Inferior parietal cortex (tissue), 1 donor: ENCODE data around the gene MPC1L.
"Not testable (repeated sequence)": the region's sequence is repeated elsewhere in the genome, so short reads cannot be mapped to it uniquely, and the experiment has no call there.

Experiments used
- DNase-seq: peaks from one replicate; pipeline ENCODE4 v3.0.0-alpha.2; 2016; ENCODE audit errors: extremely low spot score

MPC1L gene

DNA sequence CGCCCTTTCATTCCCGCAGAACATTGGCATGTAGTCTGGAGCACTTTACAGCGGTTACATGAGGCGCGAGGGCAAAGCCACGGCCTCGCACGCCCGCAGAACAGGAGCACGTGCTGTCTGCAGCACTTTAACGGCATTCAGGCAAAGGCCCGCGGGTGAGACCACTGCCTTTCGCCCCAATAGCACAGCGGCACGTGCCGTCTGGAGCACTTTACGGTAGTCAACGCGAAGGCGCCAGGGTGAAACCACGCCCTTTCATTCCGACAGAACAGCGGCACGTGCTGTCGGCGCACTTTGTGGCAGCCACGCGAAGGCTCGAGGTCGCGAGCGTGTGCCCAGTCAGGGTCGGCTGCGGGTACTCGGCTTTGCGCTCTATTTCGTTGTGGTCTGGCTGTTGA, at the start of gene MPC1L:
Gene MPC1L (plus strand): TSS at position 290 of the 398 bp plus-strand sequence. CDS start 138 bp downstream, outside the sequence.
- DNase-seq, result no peak

DNA sequence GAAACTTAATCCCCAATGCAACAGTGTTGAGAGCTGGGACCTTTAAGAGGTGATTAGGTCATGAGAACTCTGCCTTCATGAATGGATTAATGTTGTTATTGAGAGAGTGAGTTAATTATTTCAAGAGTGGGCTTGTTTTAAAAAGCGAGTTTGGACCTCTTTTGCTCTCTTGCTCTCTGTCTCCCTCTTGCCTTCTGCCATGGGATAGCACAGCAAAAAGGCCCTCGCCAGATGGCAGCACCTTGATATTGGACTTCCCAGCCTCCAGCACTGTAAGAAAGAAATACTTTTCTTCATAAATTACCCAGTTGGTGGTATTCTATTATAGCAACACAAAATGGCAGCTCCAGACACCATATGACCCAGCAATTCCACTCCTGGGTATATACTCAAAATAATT, 49.5 kb upstream of the MPC1L start:
- no peak for DNase-seq

DNA sequence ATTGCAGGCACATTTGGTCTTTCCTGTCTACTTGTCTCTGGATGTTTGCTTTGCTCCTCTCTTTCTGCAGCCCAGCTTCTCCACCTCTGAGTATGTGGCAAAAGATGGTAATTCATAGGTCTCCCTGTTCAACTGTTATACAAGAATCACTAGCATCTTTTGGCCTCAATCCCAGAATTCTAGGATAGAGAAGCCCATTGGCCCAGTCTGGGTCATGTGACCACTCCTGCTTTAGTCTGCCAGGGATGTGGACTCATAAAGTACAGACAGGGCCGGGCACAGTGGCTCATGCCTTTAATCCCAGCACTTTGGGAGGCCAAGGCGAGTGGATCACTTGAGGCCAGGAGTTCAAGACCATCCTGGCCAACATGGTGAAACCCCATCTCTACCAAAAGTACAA, 47.8 kb upstream of the MPC1L start:
- DNase-seq, result peak; percentile 72

DNA sequence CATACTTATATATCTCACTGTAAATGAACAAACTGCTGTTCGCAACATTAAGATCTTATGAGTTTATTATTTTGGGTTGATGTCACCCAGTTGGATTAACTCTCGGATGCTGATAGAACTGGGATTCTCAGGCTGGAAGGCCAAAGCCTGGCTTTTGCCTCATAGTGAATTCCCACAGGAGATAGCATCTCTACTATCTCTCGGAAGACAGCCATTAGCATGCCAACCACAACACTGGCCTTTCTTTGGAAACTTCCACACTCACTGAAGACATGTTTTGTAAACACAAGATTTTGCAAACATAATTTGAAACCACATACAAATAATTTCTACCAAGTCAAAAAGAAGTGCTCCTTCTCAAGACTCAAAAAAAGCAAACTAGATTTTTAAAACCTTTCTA, 46.9 kb upstream of the MPC1L start:
- no peak for DNase-seq

DNA sequence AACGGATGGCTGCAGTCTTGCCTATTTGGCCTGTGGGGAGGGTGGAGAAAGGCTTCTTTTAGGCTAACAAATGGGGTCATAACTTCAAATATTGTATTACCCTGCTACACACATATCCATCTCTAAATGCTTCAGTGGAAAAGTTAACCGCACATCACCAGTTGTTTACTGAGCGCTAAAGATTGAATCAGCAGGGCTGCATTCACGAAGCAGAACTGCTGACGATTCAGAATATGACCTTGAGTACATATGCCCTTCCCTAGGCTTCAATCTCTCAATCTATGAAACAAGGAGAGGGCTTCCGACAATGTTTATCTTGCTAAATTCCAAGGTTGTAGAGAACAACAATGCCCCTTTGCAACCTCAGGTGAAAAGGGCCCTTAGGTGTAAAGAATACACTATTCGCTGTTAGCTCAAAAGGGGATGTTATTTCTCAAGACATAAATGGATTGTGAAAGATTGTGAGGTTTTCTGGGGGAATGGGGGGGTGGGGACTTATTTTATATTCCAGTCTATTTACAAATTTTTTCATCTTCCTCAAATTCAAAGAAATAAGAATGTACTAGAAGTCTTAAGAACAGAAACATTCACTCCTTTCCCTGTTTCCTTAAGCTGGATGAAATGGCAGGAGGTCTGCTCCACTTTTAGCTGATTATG, 45.1 kb upstream of the MPC1L start:
- no peak for DNase-seq

DNA sequence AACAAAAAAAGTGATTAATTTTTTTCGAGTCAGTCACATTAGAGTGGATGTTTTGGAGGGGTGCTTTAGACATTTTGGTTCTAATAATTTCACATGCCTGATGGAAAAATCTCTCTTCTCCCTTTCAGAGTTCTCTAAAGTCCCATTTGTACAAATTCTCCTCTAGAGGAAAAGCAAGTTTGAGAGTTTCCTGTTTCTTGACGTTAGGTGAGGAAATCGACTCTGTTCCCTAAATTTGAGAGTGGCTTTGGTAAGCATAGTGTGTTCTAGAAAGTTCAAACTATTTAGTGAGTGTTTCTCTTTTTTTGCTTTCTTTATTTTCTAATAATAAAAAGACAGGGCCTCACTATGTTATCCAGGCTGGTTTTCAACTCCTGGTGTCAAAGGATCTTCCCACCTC, 44.1 kb upstream of the MPC1L start:
- DNase-seq, result no peak

DNA sequence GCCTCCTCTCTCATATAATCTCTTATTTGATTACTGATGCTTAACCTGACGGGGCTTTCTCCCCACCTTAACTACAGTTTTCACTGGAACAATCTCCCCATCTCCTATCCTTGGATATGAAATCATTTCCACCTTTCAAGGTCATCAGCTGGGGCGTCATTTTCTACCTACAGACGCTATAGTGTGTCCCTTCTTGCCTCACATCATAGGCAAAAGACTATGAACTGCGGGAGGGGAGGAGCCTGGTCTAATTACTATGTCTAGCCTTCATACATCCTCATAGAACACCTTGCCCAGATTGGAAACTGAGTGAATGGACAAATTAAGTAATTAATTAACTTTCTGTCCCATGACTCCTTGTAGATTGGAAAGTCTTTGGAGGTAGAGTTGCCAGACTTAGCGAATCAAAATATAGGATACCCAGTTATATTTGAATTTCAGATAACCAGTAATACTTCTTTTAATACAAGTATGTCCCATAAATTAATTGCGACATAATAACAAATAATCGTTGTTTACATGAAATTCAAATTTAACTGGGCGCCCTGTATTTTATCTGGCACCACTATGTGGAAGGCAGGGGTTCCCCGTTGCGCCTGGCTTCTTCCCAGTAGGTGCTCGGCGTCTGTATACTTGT, 43.2 kb upstream of the MPC1L start:
- no peak for DNase-seq

- peak; percentile 92 for DNase-seq
Measured at GRCh38 chrX:40580537-40581335, 42.5 kb upstream of the MPC1L start, which contains the start of gene ATP6AP2. Gene ATP6AP2, plus strand, starts transcription at chrX:40580970. Its CDS starts 96 bp downstream, at chrX:40581066.

DNA sequence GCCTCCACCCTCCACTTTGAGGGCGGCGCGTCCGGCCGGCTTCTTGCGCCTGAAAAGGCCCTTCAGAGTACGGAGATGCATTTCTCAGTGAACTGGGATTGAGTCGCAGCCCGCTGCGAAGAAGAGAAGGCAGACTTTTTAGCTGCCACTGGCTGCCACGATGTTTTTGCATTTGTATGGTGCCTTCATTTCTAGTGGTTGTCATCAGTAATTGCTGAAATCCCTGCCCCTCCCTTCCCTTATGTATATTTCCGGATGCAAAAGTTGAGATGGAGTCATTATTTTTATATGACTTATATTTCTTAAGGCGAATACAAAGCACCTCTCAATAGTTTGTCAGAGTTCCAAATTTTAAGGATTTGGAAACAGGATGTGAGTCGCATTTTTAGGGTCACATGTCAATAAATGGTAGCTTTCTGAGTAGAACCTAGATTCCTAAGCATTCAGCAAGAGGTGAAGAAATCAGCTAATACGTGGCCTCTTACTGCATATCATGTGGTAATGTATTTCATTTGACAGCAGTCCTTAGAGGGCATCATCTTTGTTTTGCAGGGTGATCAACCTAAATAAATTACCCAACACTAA, 41.8 kb upstream of the MPC1L start:
- no peak for DNase-seq

DNA sequence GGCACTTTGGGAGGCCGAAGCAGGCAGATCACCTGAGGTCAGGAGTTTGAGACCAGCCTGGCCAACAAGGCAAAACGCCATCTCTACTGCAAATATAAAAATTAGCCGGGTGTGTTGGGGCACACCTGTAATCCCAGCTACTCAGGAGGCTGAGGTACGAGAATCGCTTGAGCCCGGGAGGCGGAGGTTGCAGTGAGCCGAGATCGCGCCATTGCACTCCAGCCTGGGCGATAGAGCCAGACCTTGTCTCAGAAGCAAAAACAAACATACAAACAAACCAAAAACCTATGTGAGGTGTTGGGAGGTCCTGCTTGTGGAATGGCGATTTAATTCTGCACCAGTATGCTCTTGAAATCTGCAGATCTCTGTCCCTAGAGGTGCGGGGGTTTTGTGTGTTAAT, 41.0 kb upstream of the MPC1L start:
- DNase-seq, result not testable (repeated sequence)

- DNase-seq, result no peak
Measured at GRCh38 chrX:40582811-40583210, 40.4 kb upstream of the MPC1L start.

- DNase-seq, result not testable (repeated sequence)
Measured at GRCh38 chrX:40587623-40588022, 35.6 kb upstream of the MPC1L start.

DNA sequence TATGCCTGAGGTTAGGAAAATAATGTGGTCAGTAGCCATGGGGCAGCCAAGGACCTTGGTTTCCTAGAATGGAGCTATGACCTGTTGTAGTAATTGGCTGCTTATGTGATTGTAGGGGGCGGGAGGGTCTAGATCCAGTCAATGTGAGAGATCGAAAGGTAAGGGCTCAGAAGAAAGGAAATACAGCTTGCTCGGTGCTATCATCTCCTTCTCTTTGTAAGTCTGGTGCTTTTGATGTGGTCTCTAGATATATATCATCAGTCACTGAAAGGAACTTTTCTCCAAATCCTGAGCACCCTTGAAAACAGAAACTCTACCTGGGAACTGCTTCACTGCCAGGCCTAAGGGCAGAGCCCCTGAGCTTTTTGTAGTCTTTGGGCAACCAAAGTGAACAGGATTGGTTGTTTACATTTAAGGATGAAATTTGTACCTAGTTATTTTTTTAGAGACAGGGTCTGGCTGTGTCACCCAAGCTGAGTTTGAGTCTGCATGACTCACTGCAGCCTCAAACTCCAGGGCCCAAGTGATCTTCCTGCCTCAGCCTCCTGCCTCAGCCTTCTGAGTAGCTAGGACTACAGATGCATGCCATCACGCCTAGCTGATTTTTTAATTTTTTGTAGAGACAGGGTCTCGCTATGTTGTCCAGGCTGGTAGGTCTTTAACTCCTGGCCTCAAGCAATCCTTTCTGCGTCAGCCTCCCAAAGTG, 33.5 kb upstream of the MPC1L start:
- not testable (repeated sequence) for DNase-seq

- no peak for DNase-seq
Measured at GRCh38 chrX:40603446-40603845, 19.8 kb upstream of the MPC1L start.

GRCh38 chrX:40607381-40607780, 15.8 kb upstream of the MPC1L start:
- DNase-seq, result no peak

- no peak for DNase-seq
Measured at GRCh38 chrX:40612511-40612910, 10.7 kb upstream of the MPC1L start.

- no peak for DNase-seq
Measured at GRCh38 chrX:40615976-40616375, 7.3 kb upstream of the MPC1L start.

GRCh38 chrX:40617566-40617965, 5.7 kb upstream of the MPC1L start:
- DNase-seq, result no peak

DNA sequence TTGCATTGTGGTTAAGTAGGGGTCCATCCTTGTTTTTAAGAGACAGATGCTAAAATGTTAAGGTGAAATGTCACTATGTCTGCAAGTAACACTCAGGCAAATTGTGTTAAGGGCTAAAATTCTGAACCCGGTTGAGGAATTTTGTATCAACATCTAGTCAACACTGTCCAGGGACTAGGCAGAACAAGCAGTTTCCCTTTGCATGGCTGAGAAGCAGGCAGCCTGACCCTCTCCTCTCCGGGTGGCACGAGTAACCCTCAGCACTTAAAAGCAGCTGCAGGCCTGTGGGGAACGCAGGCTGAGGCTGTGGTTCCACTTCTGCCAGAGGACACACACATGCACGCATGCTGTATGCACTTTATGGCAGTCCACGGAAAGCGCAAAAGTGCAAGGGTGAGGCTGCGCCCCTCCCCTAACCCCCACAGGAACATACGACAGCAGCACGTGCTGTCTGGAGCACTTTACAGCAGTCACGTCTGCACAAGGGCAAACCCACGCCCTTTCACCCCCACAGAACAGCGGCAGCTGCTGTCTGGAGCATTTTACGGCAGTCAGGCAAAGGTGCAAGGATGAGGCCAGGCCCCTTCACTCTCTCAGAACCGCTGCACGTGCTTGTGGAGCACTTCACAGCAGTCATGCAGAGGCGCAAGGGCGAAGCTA, 619 bp upstream of the MPC1L start:
- no peak for DNase-seq

DNA sequence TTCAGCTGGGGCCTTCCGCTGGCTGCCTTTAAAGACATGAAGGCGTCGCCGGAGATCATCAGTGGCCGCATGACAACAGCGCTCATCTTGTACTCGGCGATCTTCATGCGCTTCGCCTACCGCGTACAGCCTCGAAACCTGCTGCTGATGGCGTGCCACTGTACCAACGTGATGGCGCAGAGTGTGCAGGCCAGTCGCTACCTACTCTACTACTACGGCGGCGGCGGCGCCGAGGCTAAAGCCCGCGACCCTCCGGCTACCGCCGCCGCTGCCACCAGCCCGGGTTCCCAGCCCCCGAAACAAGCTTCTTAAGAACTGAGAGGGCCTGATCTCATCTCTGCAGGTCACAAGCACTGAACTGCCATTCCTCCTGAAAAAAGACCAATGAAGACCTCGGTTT, 437 bp downstream of the MPC1L start:
- no peak for DNase-seq

DNA sequence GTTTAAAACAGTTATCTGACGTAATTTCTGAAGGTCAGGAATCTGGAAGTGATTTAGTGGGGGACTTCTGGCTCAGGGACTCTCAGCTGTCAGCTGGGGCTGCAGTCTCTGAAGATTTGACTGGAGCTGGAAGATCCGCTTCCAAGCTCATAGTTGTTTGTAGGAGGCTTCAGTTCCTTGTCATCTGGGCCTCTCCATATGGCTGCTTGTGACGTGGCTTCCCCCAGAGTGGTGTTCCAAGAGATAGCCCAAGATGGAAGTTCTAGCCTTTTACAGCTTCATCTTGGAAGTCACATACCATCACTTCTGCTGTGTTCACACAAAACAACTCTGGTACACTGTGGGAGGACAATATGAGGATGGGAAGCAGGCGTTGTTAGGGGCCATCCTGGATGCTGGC, 2.1 kb downstream of the MPC1L start:
- peak; percentile 8 for DNase-seq
